ENCODE data around the gene ALDH1A1. TPM values are rescaled to one million over a fixed set of nuclear protein-coding genes. Genes with fewer than 3 reads are reported as not detected.

ALDH1A1 gene
- total RNA-seq, 1 experiment from 2014 or later = 1.9 TPM

- no peaks in the 10 kb centered on the region for H3K9me3 Mint-ChIP-seq
- CTCF ChIA-PET = no interaction called here
- TF ChIP-seq FOXK1 (CRISPR knock-in tag; IDR thresholded peaks at IDR 0.05) = no peak
- TF ChIP-seq ERG (CRISPR knock-in tag; IDR thresholded peaks at IDR 0.05) = no peak
- no peak for TF ChIP-seq SMAD4 (CRISPR knock-in tag; IDR thresholded peaks at IDR 0.05)
- no peak for TF ChIP-seq PRDM15 (CRISPR knock-in tag; IDR thresholded peaks at IDR 0.05)
- no peak for TF ChIP-seq ZNF425 (CRISPR knock-in tag; conservative IDR thresholded peaks at IDR 0.05)
- no peak for TF ChIP-seq NR3C1 (CRISPR knock-in tag; conservative IDR thresholded peaks at IDR 0.05; ENCODE audit: low read depth)
- TF ChIP-seq SMAD3 (CRISPR knock-in tag; IDR thresholded peaks at IDR 0.05; ENCODE audit: borderline replicate concordance) = no peak
- TF ChIP-seq PREB (CRISPR knock-in tag; IDR thresholded peaks at IDR 0.05; ENCODE audit: borderline replicate concordance) = no peak
- no peak for TF ChIP-seq FOXP1 (CRISPR knock-in tag; IDR thresholded peaks at IDR 0.05; ENCODE audit: borderline replicate concordance)
Measured at GRCh38 chr9:72991772-72992171, 38.9 kb upstream of the ALDH1A1 start.

GRCh38 chr9:72990397-72991182 lies 37.7 kb upstream of the ALDH1A1 start:
- DNase-seq (ENCODE audit: low spot score) = no peak
- Mint-ChIP-seq H3K4me1 (peaks cover 12% of the 10 kb centered on the region), H3K4me3 (no peak overlapping the region), H3K9me3 (no peaks in the 10 kb centered on the region), H3K27me3 (ENCODE audit: low read depth) (no peaks in the 10 kb centered on the region), H3K36me3 (no peaks in the 10 kb centered on the region), H3K27ac (no peak overlapping the region)
- ChIA-PET POLR2A (no interaction called here), CTCF (no interaction called here)
- ATAC-seq = no peak
- TF ChIP-seq SP1 (CRISPR knock-in tag; conservative IDR thresholded peaks at IDR 0.05) (no peak), ATF6 (CRISPR knock-in tag; IDR thresholded peaks at IDR 0.05) (no peak), ARID4B (CRISPR knock-in tag; IDR thresholded peaks at IDR 0.05; ENCODE audit: borderline replicate concordance) (no peak), PRRX2 (CRISPR knock-in tag; IDR thresholded peaks at IDR 0.05) (no peak), MAX (CRISPR knock-in tag; IDR thresholded peaks at IDR 0.05) (no peak), PREB (CRISPR knock-in tag; IDR thresholded peaks at IDR 0.05; ENCODE audit: borderline replicate concordance) (no peak), CDX4 (CRISPR knock-in tag; IDR thresholded peaks at IDR 0.05; ENCODE audit: borderline replicate concordance) (no peak)

More at GRCh38 chr9:72991772-72992171, 38.9 kb upstream of the ALDH1A1 start:
- POLR2A ChIA-PET = no interaction called here
- no peaks in the 10 kb centered on the region for H3K36me3 Mint-ChIP-seq
- H3K4me3 Mint-ChIP-seq = no peak overlapping the region
- H3K4me1 Mint-ChIP-seq = peaks cover 12% of the 10 kb centered on the region
- no peak overlapping the region for H3K27ac Mint-ChIP-seq
- no peak for ATAC-seq
- no peak for DNase-seq (ENCODE audit: low spot score)
- H3K27me3 Mint-ChIP-seq (ENCODE audit: low read depth) = no peaks in the 10 kb centered on the region
